Activated T-helper 9 cell treated with anti-CD3 and anti-CD28 coated beads, Interleukin-2, amount 50 U/mL, for 16 hours (primary cell): ENCODE measurements around the gene IGFLR1.

Experiments used
- DNase-seq: peaks from one replicate; pipeline ENCODE4 v3.0.0-alpha.2; 2020; ENCODE audit warnings: low read depth

Gene IGFLR1

GRCh38 chr19:35723671-35724070, 18.6 kb downstream of the IGFLR1 start:
- no peak for DNase-seq

- DNase-seq = no peak
Measured at GRCh38 chr19:35722897-35723296, 19.4 kb downstream of the IGFLR1 start.

DNA sequence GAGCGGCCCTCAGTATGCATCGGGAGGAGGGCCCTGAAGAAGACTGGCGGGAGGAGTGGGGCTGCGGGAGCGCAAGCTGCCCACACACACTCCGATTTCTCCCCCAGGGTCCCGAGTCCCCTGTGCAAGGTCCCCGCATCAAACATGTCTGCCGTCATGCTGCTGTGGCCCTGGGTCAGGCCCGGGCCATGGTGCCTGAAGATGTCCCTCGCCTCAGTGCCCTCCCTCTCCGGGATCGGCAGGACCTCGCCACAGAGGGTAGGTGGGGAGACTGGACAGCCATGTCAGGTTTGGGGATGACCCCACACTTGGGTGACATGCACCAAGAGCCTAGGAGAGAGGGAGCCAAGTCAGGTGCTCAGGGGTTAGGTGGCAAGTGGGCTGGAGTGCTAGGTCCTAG, 19.8 kb downstream of the IGFLR1 start:
- no peak for DNase-seq

DNA sequence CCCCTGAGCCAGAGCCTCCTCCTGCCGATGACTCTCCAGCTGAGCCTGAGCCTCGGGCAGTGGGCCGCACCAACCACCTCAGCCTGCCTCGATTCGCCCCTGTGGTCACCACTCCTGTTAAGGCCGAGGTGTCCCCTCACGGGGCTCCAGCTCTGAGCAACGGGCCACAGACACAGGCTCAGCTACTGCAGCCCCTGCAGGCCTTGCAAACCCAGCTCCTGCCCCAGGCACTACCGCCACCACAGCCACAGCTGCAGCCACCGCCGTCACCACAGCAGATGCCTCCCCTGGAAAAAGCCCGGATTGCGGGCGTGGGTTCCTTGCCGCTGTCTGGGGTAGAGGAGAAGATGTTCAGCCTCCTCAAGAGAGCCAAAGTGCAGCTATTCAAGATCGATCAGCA, 20.9 kb downstream of the IGFLR1 start:
- no peak for DNase-seq

- DNase-seq = no peak
Measured at GRCh38 chr19:35720648-35721047, 21.6 kb downstream of the IGFLR1 start.

DNA sequence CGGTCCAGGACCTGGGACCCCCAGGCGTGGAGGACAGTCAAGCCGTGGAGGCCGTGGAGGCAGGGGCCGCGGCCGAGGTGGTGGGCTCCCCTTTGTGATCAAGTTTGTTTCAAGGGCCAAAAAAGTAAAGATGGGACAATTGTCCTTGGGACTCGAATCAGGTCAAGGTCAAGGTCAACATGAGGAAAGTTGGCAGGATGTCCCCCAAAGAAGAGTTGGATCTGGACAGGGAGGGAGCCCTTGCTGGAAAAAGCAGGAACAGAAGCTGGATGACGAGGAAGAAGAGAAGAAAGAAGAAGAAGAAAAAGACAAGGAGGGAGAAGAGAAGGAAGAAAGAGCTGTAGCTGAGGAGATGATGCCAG, 22.1 kb downstream of the IGFLR1 start:
- no peak for DNase-seq

- no peak for DNase-seq
Measured at GRCh38 chr19:35719402-35720162, 22.7 kb downstream of the IGFLR1 start.

- peak; percentile 43 for DNase-seq
Measured at GRCh38 chr19:35718345-35719041, 23.8 kb downstream of the IGFLR1 start.

DNA sequence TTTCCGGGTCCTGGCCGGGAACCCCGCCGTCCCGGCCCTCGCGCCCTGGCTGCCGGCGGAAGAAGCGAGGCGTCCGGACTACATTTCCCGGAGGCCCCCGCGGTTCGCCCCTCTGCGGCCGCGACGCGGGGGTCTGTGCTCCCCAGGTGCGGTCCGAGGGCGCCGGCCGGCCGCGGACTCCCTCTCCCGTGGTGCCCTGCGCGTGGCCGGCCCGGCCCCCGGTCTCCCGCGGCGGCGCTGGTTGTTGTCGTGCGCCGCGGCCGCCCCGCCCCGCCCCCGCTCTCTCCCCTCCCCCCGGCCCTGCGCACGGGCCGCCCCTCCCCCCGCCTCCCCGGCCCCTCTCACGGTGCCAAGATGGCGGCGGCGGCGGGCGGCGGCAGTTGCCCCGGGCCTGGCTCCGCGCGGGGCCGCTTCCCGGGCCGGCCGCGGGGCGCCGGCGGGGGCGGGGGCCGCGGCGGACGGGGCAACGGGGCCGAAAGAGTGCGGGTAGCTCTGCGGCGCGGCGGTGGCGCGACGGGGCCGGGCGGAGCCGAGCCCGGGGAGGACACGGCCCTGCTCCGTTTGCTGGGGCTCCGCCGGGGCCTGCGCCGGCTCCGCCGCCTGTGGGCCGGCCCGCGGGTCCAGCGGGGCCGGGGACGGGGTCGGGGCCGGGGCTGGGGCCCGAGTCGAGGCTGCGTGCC, 24.4 kb downstream of the IGFLR1 start, which contains the start of gene KMT2B:
KMT2B (plus strand) TSS at position 339 of the 680 bp plus-strand sequence; CDS start at position 355, 16 bp downstream.
- no peak for DNase-seq

DNA sequence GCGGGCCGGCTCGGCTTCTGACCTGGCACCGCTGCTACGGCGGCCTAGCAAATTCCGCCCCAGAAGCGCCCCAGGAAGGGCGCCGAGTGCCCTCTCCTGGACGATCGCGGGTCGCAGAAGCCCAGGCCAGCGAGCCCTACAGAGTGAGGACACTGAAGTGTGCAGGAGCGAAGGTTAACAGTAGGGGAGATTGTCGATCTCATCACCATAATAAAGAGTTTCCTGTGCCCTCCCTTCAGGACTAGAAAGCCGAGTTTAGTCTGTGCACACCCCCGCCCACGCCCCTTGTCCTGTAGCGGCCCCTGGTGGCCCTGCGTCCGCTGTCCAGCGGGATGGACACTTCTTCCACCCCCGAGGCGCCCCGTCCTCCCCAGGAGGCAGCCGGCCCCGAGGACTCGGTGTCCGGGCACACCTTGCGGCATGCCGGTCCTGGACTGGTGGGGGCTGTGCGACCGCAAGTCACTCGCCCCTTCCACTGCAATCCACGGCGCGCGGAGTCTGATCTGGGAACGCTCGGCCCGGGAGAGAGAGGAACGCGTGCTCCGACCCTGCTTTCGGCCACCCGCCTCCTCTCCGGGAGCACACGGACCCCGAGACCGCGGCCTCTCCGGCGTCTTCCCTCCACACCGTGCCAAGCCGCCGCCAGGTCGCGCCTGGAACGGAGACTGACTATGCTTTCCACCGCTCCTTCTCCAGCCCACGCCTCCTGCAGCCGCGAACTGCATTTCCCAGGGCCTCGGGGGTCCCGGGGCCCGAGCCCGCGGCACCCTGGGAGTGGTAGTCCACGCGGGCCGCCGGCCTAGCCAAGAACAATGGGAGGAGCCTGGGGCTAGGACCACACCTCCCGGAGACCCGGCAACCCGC, 25.2 kb downstream of the IGFLR1 start:
- DNase-seq = peak; percentile 95

- DNase-seq = no peak
Measured at GRCh38 chr19:35715981-35716800, 26.1 kb downstream of the IGFLR1 start.

DNA sequence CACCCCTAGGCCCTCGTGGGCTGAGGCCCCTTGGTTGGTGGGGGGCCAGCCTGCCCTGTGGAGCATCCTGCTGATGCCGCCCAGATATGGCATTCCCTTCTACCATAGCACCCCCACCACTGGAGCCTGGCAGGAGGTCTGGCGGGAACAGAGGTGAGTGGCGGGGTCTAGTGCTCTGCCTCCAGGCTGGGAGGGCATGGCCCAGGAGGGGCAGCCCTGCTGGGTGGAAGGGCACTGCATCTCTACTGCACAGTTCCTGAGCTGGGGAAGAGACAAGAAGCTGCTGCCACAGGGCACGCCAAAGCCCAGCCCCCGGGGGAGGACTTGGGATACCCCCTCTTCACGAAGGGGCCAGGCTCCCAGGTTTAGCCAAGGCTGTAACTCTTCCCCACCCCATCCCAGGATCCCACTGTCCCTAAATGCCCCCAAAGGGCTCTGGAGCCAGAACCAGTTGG, 26.9 kb downstream of the IGFLR1 start:
- DNase-seq = no peak

- no peak for DNase-seq
Measured at GRCh38 chr19:35714601-35715354, 27.5 kb downstream of the IGFLR1 start.

GRCh38 chr19:35713904-35714495, 28.3 kb downstream of the IGFLR1 start:
- no peak for DNase-seq

DNA sequence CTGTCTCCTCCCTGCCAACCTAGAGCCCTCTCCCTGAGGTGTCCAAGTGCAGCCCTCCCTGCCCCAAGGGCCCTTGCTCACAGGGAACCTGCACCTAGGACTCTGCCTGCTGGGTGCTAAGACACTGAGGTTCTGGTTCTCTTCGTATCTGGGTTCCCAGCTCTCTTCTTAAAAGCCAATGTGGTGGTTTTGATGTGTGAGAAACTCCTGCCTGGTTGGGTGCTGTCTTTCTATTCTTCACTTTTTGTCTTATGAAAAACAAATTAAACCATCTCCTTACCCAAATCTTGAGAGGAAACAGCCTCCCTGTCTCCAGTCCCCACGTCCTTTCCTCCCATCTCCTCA, 28.8 kb downstream of the IGFLR1 start:
- DNase-seq = no peak

DNA sequence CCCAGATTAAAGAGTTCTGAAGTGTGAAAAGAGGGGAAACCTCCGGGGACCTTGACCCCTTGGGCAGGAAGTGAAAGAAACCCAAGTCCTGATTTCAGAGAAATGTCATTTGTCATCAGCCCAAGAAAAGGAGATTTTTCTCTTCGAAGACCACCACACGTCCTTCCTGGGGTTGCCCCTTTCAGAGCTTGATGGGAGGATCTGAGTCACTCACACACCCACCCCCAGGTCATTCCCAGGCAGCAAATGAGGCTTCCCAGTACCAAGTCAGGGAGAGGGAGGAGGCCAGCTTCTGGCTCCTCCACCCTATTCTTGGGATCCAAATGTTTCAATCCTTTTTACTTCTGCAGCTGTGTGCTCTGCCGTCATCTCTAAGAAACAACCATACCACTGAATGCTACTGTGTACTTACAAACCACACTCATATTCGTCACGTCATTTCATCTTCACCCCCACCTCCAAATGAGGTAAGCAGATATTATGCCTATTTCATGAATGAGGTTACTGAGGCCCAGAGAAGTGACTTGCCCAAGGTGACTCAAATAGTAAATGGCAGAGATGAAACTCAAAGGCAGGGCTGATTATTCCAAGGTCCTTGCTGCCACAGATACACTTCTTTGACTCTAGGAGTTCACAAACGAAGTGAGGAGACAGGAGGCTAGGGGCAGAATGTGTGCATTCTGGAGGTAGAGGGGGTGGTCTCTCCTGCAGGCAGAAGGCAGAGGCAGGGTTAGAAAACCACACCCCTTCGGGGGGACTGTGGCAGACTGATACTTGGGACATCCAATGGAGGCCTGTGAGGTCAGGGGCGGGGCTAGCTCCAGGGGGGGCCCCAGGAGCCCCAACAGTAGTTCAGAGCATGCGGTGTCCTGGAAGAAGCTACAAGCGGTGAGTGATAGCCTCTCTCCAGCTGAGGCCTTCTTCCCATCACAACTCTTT, 29.4 kb downstream of the IGFLR1 start:
- peak; percentile 42 for DNase-seq

GRCh38 chr19:35710784-35711723, 31.2 kb downstream of the IGFLR1 start:
- peak; percentile 41 for DNase-seq

GRCh38 chr19:35708391-35708790, 33.9 kb downstream of the IGFLR1 start:
- DNase-seq = no peak
